NCI-H2107 treated with DMSO at 0.1 percent for 48 hours (cell line): ENCODE measurements around the gene ATF4.

ENCODE experiments used
- DNase-seq: peaks from one replicate; lab custom pipeline; 2025; ENCODE audit not compliant: unreplicated experiment; lab: John Stamatoyannopoulos, UW

ATF4 gene

DNA sequence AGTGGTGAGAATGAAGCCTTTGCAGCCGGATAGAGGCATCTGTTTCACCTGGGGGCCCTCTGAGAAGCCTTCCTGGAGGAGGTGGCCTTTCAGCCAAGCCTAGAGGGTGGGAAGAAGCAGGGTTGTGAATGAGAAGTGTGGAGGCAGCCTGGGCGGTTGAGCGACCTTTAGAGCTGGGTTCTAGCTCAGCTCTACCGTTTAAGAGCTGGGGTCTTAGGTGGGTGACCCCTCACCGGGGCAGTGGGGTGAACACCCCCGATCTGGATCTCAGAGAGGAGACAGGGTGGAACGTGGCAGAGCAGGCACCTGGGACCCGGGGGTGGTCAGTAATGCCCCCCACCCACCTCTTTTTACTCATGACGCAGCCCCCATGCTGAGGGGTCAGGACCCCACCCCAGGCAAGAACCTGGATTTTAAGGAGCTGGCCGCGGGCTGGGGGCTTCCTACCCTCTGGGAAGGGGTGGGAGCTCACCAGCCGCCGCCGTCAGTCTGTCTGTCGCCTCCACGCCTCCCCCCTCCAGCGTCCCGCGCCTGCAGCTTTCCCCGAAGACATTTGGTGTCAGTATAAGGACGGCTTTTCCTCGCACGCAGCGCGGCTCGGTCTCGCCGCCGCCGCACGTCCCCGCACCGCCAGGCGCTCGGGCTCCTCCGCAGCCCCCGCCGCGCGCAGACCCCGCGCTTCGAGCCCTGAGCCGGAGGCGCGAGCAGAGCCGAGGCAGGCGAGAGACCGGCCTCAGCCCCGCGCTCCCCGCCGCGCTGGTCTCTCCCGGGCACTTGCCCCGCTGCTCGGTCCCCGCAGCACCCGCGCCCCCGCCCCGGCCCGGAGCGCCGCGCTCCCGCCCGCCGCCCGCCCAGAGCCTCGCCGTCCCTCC lies 36.8 kb downstream of the ATF4 start:
- no peak for DNase-seq

GRCh38 chr22:39558254-39558727 lies 37.9 kb downstream of the ATF4 start:
- DNase-seq, result no peak

GRCh38 chr22:39558950-39559349 lies 38.6 kb downstream of the ATF4 start:
- no peak for DNase-seq

DNA sequence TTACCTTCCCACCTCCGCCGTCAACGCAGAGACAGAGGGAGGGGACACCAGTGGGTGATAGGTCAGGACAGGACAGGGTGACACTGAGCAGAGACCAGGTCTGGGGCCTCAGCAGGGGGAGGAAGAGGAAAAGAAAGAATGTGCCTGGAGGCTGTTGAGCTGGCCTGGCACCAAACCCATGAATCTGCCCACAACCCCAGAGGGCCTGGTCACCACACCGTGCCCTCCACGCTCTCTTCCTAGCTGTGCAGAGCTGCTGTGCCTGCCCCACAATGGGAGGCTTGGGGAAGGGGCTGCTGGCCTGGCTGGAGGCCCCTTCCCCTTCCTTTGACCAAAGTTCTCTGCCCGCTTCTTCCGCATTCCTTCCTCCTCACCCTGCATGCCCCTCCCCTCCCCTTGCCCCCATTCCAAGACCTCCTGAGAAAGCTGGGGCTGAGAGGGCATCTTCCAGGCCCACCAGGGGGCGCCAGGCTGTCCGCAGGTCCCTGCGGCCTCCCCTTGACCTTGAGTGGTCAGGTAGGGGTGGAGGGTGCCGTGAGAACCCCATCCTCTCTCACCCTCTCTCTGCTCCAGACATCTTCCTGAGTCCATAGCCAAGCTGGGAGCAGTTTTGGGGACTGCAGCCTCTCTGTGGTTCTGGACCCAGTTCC lies 39.2 kb downstream of the ATF4 start:
- DNase-seq, result no peak

DNA sequence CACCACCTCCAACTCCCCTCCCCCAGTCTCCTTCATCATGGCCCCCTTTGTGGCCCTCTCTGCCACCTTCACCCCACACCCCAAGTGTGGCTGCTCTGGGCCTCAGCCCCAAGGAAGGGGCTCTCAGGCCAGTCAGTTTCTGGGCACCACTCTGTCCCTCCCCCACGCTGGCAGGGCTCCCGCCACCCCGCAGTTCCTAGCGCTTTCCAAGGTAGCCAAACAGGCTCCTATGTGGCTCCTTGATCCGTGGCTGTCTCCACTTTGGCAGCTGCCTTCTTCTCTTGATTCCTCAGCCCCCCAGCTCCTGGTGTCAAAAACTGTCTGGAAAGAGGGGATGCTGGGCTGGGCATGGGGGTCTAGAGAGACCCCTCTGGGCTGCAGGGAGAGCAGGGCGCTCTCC lies 39.8 kb downstream of the ATF4 start:
- no peak for DNase-seq

- DNase-seq, result no peak
Observed at GRCh38 chr22:39562839-39563489, 42.6 kb downstream of the ATF4 start.

DNA sequence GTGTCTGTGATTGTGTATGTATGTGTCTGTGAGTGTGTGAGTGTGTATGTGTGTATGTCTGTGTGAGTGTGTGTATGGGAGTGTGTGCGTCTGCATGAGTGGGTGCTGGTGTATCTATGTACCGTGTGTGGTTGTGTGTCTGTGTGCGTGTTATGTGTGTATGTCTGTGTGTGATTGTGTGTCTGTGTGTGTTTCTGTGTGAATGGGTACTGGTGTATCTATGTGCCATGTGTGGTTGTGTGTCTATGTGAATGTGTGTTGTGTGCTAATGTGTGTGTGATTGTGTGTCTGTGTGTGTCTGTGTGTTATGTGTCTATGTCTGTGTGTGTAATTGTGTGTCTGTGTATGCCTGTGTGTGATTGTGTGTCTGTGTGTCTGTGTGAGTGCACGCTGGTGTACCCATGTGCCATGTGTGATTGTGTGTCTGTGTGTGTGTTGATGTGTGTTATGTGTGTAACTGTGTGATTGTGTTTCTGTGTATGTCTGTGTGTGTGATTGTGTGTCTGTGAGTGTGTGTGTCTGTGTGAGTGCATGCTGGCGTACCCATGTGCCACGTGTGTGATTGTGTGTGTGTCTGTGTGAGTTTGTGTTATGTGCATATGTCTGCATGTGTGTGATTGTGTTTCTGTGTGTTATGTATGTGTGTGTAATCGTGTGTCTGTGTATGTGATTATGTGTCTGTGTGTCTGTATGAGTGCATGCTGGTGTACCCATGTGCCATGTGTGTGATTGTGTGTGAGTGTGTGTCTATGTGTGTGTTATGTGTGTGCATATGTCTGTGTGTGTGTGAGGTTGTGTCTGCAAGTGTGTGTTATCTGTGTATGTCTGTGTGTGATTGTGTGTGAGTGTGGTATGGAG lies 43.4 kb downstream of the ATF4 start:
- no peak for DNase-seq

- DNase-seq, result no peak
Observed at GRCh38 chr22:39565414-39565944, 45.1 kb downstream of the ATF4 start.

- DNase-seq, result no peak
Observed at GRCh38 chr22:39567135-39567946, 47.0 kb downstream of the ATF4 start.

GRCh38 chr22:39568278-39568981 lies 48.1 kb downstream of the ATF4 start:
- no peak for DNase-seq

GRCh38 chr22:39569066-39569465 lies 48.7 kb downstream of the ATF4 start:
- no peak for DNase-seq

DNA sequence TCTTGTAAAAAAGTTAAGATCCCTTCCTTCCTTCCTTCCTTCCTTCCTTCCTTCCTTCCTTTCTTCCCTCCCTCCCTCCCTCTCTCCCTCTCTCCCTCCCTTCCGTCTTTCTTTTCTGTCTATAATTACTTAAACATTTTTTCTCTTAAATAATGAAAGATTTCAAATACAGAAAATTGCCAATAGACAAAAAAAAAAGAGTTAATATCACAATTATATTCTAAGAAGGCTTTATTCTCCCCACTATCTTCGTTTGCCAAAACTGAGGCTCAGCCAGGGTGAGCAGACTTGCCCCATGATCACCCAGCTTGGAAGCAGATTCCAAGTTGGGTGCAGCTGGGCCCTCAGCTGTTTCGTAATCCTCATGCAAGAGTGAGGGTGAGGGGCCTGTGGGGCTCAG lies 49.9 kb downstream of the ATF4 start:
- DNase-seq, result no peak

- DNase-seq, result no peak
Observed at GRCh38 chr22:39570665-39571064, 50.3 kb downstream of the ATF4 start, which contains the start of gene CACNA1I. Gene CACNA1I, plus strand, starts transcription at chr22:39570753. Its CDS starts 0 bp downstream, at chr22:39570753.

- no peak for DNase-seq
Observed at GRCh38 chr22:39571538-39571937, 51.2 kb downstream of the ATF4 start.
